ENCODE data around the gene FAR1. TPM values are rescaled to one million over a fixed set of nuclear protein-coding genes. Genes with fewer than 3 reads are reported as not detected.

The FAR1 gene
- total RNA-seq, 1 experiment from 2014 or later, result 91.2 TPM

DNA sequence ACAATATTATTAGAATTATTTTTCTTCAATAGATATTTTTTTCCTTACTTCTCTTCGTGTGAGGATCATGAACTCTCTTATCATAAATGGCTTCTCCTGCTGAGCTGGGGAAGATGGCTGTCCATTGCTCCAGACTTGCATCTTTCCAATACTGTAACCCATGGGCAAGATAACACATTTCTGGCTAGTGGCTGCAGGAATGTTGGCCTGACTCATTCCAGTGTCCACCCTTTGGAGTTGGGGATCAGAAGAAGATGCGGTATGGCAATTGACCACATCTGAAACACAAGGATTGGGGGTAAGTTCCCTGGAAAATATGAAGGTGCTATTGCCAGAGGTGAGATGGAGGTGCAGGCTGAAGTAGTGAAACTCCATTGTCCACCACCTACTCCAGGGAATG lies 92.8 kb downstream of the FAR1 start:
- ChIA-PET CTCF (interaction anchor here (0.6 kb wide), 1 partner anchor 9 kb away, joined by 3 read pairs; no protein-coding TSS in a partner anchor), POLR2A (no interaction called here)
- H3K9me3 ChIP-seq, result no peaks in the 10 kb centered on the region
- no peaks in the 10 kb centered on the region for H3K36me3 ChIP-seq (ENCODE audit: control insufficient read depth, insufficient read depth, low read length)
- DNase-seq, result no peak
- H3K27ac Mint-ChIP-seq (ENCODE audit: unreplicated experiment), result no peak overlapping the region
- H3K4me3 ChIP-seq (ENCODE audit: low read depth, low read length), result no peak overlapping the region
- peaks cover 8% of the 10 kb centered on the region for H3K4me1 Mint-ChIP-seq (ENCODE audit: low read depth, unreplicated experiment)
- no peaks in the 10 kb centered on the region for H3K27me3 Mint-ChIP-seq (ENCODE audit: insufficient read depth, unreplicated experiment)
- H3K4me1 ChIP-seq, result peaks cover 13% of the 10 kb centered on the region; the same call in 1 of the 2 replicates
- no peaks in the 10 kb centered on the region for H3K27me3 ChIP-seq (replicated peaks; ENCODE audit: control insufficient read depth, insufficient read depth, low read length)
- no peaks in the 10 kb centered on the region for H3K36me3 Mint-ChIP-seq (ENCODE audit: insufficient read depth, unreplicated experiment)
- no peaks in the 10 kb centered on the region for H3K9me3 Mint-ChIP-seq (ENCODE audit: unreplicated experiment)
- TF ChIP-seq, protein P1, sequence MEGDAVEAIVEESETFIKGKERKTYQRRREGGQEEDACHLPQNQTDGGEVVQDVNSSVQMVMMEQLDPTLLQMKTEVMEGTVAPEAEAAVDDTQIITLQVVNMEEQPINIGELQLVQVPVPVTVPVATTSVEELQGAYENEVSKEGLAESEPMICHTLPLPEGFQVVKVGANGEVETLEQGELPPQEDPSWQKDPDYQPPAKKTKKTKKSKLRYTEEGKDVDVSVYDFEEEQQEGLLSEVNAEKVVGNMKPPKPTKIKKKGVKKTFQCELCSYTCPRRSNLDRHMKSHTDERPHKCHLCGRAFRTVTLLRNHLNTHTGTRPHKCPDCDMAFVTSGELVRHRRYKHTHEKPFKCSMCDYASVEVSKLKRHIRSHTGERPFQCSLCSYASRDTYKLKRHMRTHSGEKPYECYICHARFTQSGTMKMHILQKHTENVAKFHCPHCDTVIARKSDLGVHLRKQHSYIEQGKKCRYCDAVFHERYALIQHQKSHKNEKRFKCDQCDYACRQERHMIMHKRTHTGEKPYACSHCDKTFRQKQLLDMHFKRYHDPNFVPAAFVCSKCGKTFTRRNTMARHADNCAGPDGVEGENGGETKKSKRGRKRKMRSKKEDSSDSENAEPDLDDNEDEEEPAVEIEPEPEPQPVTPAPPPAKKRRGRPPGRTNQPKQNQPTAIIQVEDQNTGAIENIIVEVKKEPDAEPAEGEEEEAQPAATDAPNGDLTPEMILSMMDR (IDR thresholded peaks at IDR 0.05; ENCODE audit: insufficient read depth in 1 of 2, low read depth in 1 of 2, low read length in 1 of 2, severe bottlenecking in 1 of 2, unreplicated experiment in 1 of 2), result no peak
- no TSS peak for BruUV-seq (replicated peaks)
- intact Hi-C loops (cut with micrococcal nuclease; ENCODE audit: unreplicated experiment), result no loop called here
- no peak overlapping the region for H3K4me3 Mint-ChIP-seq (ENCODE audit: unreplicated experiment)

DNA sequence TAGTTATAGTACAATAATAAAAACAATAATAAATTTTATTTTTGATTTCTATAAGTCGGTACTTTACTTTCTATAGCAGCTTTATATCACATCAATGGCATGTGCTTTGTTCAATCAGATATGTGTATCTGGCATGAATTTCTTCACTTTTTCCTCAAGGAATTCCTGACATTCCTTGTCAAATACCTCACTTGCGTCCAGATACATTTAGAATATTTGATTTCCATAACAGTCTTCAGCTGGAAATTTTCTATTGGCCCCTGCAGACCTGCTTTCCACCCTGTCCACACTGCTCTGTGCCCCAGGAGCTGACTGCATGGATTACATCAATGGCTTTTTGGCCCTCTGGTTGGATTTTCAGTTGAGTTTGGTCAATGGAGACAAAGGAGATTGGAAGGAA lies 93.2 kb downstream of the FAR1 start:
- no TSS peak for BruUV-seq (replicated peaks)
- H3K9me3 Mint-ChIP-seq (ENCODE audit: unreplicated experiment), result no peaks in the 10 kb centered on the region
- no peak for DNase-seq
- ChIA-PET POLR2A (no interaction called here), CTCF (no interaction called here)
- intact Hi-C loops (cut with micrococcal nuclease; ENCODE audit: unreplicated experiment), result no loop called here
- Histone ChIP-seq H3K27me3 (replicated peaks; ENCODE audit: control insufficient read depth, insufficient read depth, low read length) (no peaks in the 10 kb centered on the region), H3K9me3 (no peaks in the 10 kb centered on the region), H3K36me3 (ENCODE audit: control insufficient read depth, insufficient read depth, low read length) (no peaks in the 10 kb centered on the region), H3K4me1 (peaks cover 14% of the 10 kb centered on the region; the same call in 1 of the 2 replicates), H3K4me3 (ENCODE audit: low read depth, low read length) (no peak overlapping the region)
- no peak overlapping the region for H3K27ac Mint-ChIP-seq (ENCODE audit: unreplicated experiment)
- H3K4me3 Mint-ChIP-seq (ENCODE audit: unreplicated experiment), result no peak overlapping the region
- H3K27me3 Mint-ChIP-seq (ENCODE audit: insufficient read depth, unreplicated experiment), result no peaks in the 10 kb centered on the region
- peaks cover 8% of the 10 kb centered on the region for H3K4me1 Mint-ChIP-seq (ENCODE audit: low read depth, unreplicated experiment)
- TF ChIP-seq, protein P1 (IDR thresholded peaks at IDR 0.05; ENCODE audit: insufficient read depth in 1 of 2, low read depth in 1 of 2, low read length in 1 of 2, severe bottlenecking in 1 of 2, unreplicated experiment in 1 of 2), result no peak
- no peaks in the 10 kb centered on the region for H3K36me3 Mint-ChIP-seq (ENCODE audit: insufficient read depth, unreplicated experiment)

DNA sequence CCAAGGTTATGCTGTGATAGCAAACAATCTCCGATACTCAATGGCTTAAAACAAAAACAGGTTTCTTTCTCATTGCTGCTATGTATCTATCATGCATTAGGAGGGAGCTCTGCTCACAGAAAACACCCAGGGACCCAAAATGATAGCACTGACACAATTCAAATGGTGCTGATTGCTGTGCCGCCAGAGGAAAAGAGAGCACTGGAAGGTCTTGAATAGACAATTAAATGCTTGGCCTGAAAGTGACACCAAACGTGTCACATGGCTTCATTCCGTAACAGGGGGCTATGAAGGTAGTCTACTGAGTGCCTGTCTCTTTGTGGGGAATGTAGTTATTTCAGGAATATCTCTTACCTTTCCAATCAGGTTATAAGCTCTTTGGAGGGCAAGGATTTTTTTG lies 94.2 kb downstream of the FAR1 start:
- Histone ChIP-seq H3K36me3 (ENCODE audit: control insufficient read depth, insufficient read depth, low read length) (no peaks in the 10 kb centered on the region), H3K4me3 (ENCODE audit: low read depth, low read length) (no peak overlapping the region), H3K4me1 (peaks cover 14% of the 10 kb centered on the region; the same call in 1 of the 2 replicates), H3K27me3 (replicated peaks; ENCODE audit: control insufficient read depth, insufficient read depth, low read length) (no peaks in the 10 kb centered on the region), H3K9me3 (no peaks in the 10 kb centered on the region)
- intact Hi-C loops (cut with micrococcal nuclease; ENCODE audit: unreplicated experiment), result no loop called here
- Mint-ChIP-seq H3K4me1 (ENCODE audit: low read depth, unreplicated experiment) (peaks cover 8% of the 10 kb centered on the region), H3K36me3 (ENCODE audit: insufficient read depth, unreplicated experiment) (no peaks in the 10 kb centered on the region), H3K4me3 (ENCODE audit: unreplicated experiment) (no peak overlapping the region), H3K27ac (ENCODE audit: unreplicated experiment) (no peak overlapping the region), H3K27me3 (ENCODE audit: insufficient read depth, unreplicated experiment) (no peaks in the 10 kb centered on the region), H3K9me3 (ENCODE audit: unreplicated experiment) (no peaks in the 10 kb centered on the region)
- POLR2A ChIA-PET, result no interaction called here
- TF ChIP-seq, protein P1 (IDR thresholded peaks at IDR 0.05; ENCODE audit: insufficient read depth in 1 of 2, low read depth in 1 of 2, low read length in 1 of 2, severe bottlenecking in 1 of 2, unreplicated experiment in 1 of 2), result no peak
- BruUV-seq (replicated peaks), result no TSS peak
- CTCF ChIA-PET, result no interaction called here
- no peak for DNase-seq
